Kidney (tissue), 14 donors: Measurements from ENCODE around the gene ATP13A3. TPM values are rescaled to one million over a fixed set of nuclear protein-coding genes. Genes with fewer than 3 reads are reported as not detected.
A peak's percentile ranks its signal among the peaks of the same experiment; 100 is the strongest.

Experiments
- DNase-seq, 5 donors: peaks; one replicate each; pipeline ENCODE4 v3.0.0-alpha.2; 2013 to 2020
- FAIRE-seq: peaks from 2 replicates; lab custom pipeline; 2012; peaks lifted over from hg19 to GRCh38; lab: Jason Lieb, UNC
- H3K27ac ChIP-seq, 2 donors: one replicate each; pipeline ENCODE4 v1.7.0; 2013; ENCODE audit warnings: low read depth in 2 of 2, low read length in 2 of 2, inconsistent platforms in 1 of 2
- H3K27me3 ChIP-seq: one replicate; pipeline ENCODE4 v1.7.1; 2013; ENCODE audit warnings: low read length, inconsistent platforms; ENCODE audit not compliant: control insufficient read depth, insufficient read depth
- H3K36me3 ChIP-seq, 3 donors: one replicate each; pipeline versions ENCODE4 v1.7.0 to v1.7.1; 2013; ENCODE audit warnings: low read length in 3 of 3, control low read depth in 1 of 3, inconsistent platforms in 1 of 3; ENCODE audit not compliant: insufficient read depth in 3 of 3, control insufficient read depth in 2 of 3
- H3K4me1 ChIP-seq, 3 donors: one replicate each; pipeline versions ENCODE4 v1.7.0 to v1.7.1; 2013; ENCODE audit warnings: low read length in 3 of 3, inconsistent platforms in 1 of 3, low read depth in 1 of 3; ENCODE audit not compliant: control insufficient read depth in 2 of 3, insufficient read depth in 2 of 3
- H3K4me3 ChIP-seq, 3 donors: one replicate each; pipeline versions ENCODE4 v1.7.0 to v1.8.1; 2013; ENCODE audit warnings: low read length in 3 of 3, control low read depth in 1 of 3, inconsistent platforms in 1 of 3
- H3K9ac ChIP-seq, 3 donors: one replicate each; pipeline versions ENCODE4 v1.7.0 to v1.7.1; 2013; ENCODE audit warnings: low read length in 3 of 3, control low read depth in 1 of 3, inconsistent platforms in 1 of 3
- H3K9me3 ChIP-seq, 3 donors: one replicate each; pipeline versions ENCODE4 v1.7.0 to v1.7.1; 2013; ENCODE audit warnings: low read length in 3 of 3, control low read depth in 1 of 3, inconsistent platforms in 1 of 3; ENCODE audit not compliant: control insufficient read depth in 2 of 3, insufficient read depth in 1 of 3
- CTCF ChIP-seq: IDR thresholded peaks from 3 replicates; pipeline ENCODE4 v1.5.1; 2012; ENCODE audit warnings: mild to moderate bottlenecking, moderate library complexity, borderline replicate concordance; ENCODE audit not compliant: insufficient read depth; ENCODE audit errors: extremely low read depth
- intact Hi-C: fragments of 100-400 bp; cut with DNase I; formaldehyde crosslinking; loops from one replicate; pipeline ENCODE4 v1.11.1; 2022
- polyA plus RNA-seq: library from polyadenylated mRNA; stranded (reverse); fragments of 350-450 nt; fragmentation: Illumina TruSeq; extraction: RNeasy Lipid Tissue Mini Kit (QIAGEN cat#74804); gene quantifications from one replicate; pipeline ENCODE4 v1.2.3, GENCODE V29; 2014; ENCODE audit warnings: low read depth, low replicate concordance; ENCODE audit not compliant: insufficient read depth
- total RNA-seq: library from RNA; stranded (reverse); fragmentation: NEBNext Ultra II Directional; extraction: Animal tissue kit (Norgen Biotek cat#: 25700); gene quantifications from one replicate; pipeline ENCODE4 v1.2.1, GENCODE V29; 2021
- donor health status: control.
- donor health status: control.
- donor health status: control.
- donor health status: control.
- donor health status: control.
- donor health status: DM: yes; HTN: yes; CAD: no.
- donor health status: Normal renal cell carcinoma (clear cell type).

The ATP13A3 gene
- total and polyA plus RNA-seq, 2 donors from 2014 or later = 15.3 to 103 TPM

DNA sequence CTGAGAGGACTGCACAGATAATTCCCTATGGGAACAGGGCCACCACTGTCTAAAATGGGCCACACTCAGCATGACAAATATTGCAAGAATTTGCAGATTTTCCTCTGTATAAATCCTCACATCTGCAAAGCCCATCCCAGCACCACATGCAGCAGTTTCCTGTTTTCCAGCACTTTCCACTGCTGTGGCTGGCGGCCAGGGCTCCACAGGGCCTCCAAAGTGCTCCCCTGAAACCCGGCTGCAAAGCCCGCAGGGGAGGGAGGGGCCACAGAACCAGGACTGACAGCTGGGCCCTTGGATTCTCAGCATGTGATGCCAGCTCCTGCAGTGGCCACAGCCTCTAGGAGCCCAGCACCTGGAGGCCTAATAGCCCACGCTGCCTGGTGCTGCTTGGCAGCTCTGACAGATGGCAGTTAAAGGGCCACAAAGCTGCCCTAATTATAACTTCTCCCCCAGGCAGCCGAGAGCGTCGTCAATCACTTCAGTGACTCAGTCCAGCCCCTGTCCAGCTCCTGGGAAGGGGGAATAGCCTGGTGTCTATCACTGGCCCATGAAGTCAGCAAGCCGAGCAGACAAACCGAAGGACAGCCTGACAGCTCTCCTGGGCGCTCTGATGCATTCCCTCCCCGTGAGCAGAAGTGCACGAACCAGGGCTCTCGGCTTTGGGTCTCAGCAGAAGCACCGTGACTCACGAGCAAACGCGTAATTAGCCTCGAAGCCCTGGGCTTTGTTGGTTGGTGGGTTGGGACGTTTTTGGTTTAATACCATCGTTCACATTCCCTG is 122.0 kb downstream of the ATP13A3 start:
- H3K27me3 ChIP-seq = no peaks in the 10 kb centered on the region

GRCh38 chr3:194364314-194364651 is 122.5 kb downstream of the ATP13A3 start:
- no peak for TF ChIP-seq CTCF
- FAIRE-seq = no peak

More for the DNA sequence above, 122.0 kb downstream of the ATP13A3 start:
- FAIRE-seq (no peak), DNase-seq (peak in 4 of 5 donors; percentile 45 to 85 (median 65))
- H3K9ac ChIP-seq = no peak overlapping the region
- H3K9me3 ChIP-seq = no peaks in the 10 kb centered on the region
- no peaks in the 10 kb centered on the region for H3K36me3 ChIP-seq
- intact Hi-C loops = no loop called here
- H3K4me3 ChIP-seq = no peak overlapping the region
- no peaks in the 10 kb centered on the region for H3K4me1 ChIP-seq
- no peak overlapping the region for H3K27ac ChIP-seq
- TF ChIP-seq CTCF = no peak

GRCh38 chr3:194360568-194360967 is 126.2 kb downstream of the ATP13A3 start:
- TF ChIP-seq CTCF = no peak
- H3K9me3 ChIP-seq = no peaks in the 10 kb centered on the region
- no peak overlapping the region for H3K4me3 ChIP-seq
- intact Hi-C loops = no loop called here
- H3K27ac ChIP-seq = no peak overlapping the region
- H3K27me3 ChIP-seq = no peaks in the 10 kb centered on the region
- no peaks in the 10 kb centered on the region for H3K4me1 ChIP-seq
- DNase-seq = peak in 1 of 5 donors; percentile 58
- H3K36me3 ChIP-seq = no peaks in the 10 kb centered on the region
- FAIRE-seq = no peak
- H3K9ac ChIP-seq = no peak overlapping the region

More at GRCh38 chr3:194364314-194364651, 122.5 kb downstream of the ATP13A3 start:
- intact Hi-C loops = no loop called here
- Histone ChIP-seq H3K9ac (no peak overlapping the region), H3K4me3 (no peak overlapping the region), H3K36me3 (no peaks in the 10 kb centered on the region), H3K4me1 (no peaks in the 10 kb centered on the region), H3K27ac (no peak overlapping the region), H3K9me3 (no peaks in the 10 kb centered on the region), H3K27me3 (no peaks in the 10 kb centered on the region)
- DNase-seq = no peak
